ENCODE measurements around the gene PARD3B.

GRCh38 chr2:204706939-204707338 is 161.7 kb downstream of the PARD3B start:
- TF ChIP-seq, protein P1, sequence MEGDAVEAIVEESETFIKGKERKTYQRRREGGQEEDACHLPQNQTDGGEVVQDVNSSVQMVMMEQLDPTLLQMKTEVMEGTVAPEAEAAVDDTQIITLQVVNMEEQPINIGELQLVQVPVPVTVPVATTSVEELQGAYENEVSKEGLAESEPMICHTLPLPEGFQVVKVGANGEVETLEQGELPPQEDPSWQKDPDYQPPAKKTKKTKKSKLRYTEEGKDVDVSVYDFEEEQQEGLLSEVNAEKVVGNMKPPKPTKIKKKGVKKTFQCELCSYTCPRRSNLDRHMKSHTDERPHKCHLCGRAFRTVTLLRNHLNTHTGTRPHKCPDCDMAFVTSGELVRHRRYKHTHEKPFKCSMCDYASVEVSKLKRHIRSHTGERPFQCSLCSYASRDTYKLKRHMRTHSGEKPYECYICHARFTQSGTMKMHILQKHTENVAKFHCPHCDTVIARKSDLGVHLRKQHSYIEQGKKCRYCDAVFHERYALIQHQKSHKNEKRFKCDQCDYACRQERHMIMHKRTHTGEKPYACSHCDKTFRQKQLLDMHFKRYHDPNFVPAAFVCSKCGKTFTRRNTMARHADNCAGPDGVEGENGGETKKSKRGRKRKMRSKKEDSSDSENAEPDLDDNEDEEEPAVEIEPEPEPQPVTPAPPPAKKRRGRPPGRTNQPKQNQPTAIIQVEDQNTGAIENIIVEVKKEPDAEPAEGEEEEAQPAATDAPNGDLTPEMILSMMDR (IDR thresholded peaks at IDR 0.05; ENCODE audit: control extremely low read depth in 1 of 3, insufficient read depth in 1 of 3, low read depth in 1 of 3, low read length in 3 of 3) = no peak
- no peak for TF ChIP-seq JUND (IDR thresholded peaks at IDR 0.05; ENCODE audit: low read length)
- TF ChIP-seq EZH2 (IDR thresholded peaks at IDR 0.05; ENCODE audit: low read depth, low read length, severe bottlenecking) = no peak
- TF ChIP-seq TEAD4 (IDR thresholded peaks at IDR 0.05; ENCODE audit: low read depth, low read length) = no peak
- TF ChIP-seq ZNF274 (IDR thresholded peaks at IDR 0.05; ENCODE audit: borderline replicate concordance, extremely low read depth, low read length) = no peak
- TF ChIP-seq ATF2 (IDR thresholded peaks at IDR 0.05; ENCODE audit: low read length) = no peak
- no peak for TF ChIP-seq CHD7 (IDR thresholded peaks at IDR 0.05; ENCODE audit: insufficient replicate concordance, low read length)
- no peak for TF ChIP-seq MAFK (IDR thresholded peaks at IDR 0.05; ENCODE audit: low read depth, low read length)
- TF ChIP-seq ASH2L (IDR thresholded peaks at IDR 0.05; ENCODE audit: low read length) = no peak
- TF ChIP-seq TBP (IDR thresholded peaks at IDR 0.05; ENCODE audit: low read depth, low read length) = no peak

Measured in H1 (cell line).